Measurements from ENCODE around the gene PFDN2.

PFDN2 gene

GRCh38 chr1:161095230-161095629, 22.6 kb downstream of the PFDN2 start:
- Histone ChIP-seq H3K4me3 (ENCODE audit: low read length in 2 of 2) (no peak overlapping the region), H2BK12ac (ENCODE audit: low read length) (no peak overlapping the region), H3K9me3 (replicated peaks in 1 of 2; ENCODE audit: control insufficient read depth in 2 of 2, insufficient read depth in 1 of 2, low read depth in 1 of 2, low read length in 2 of 2) (no peaks in the 10 kb centered on the region), H2BK15ac (ENCODE audit: low read length) (no peak overlapping the region), H3K14ac (ENCODE audit: low read length) (no peak overlapping the region), H3K18ac (ENCODE audit: low read length) (no peak overlapping the region), H3K4me1 (ENCODE audit: control insufficient read depth in 2 of 2, insufficient read depth in 1 of 2, low read depth in 1 of 2, low read length in 2 of 2) (peaks cover 2 to 8% of the 10 kb centered on the region in 2 donors), H3K4ac (ENCODE audit: low read length) (no peak overlapping the region), H2AK5ac (ENCODE audit: low read depth, low read length) (no peak overlapping the region), H3K79me1 (ENCODE audit: low read depth, low read length) (no peaks in the 10 kb centered on the region), H2BK5ac (ENCODE audit: low read length) (no peak overlapping the region), H3K4me2 (ENCODE audit: insufficient read depth, low read length, poor library complexity, severe bottlenecking) (no peak overlapping the region), H2BK120ac (ENCODE audit: low read depth, low read length) (no peak overlapping the region), H3K23ac (ENCODE audit: low read depth, low read length, poor library complexity) (no peak overlapping the region), H3K36me3 (replicated peaks in 1 of 2; ENCODE audit: control insufficient read depth in 2 of 2, insufficient read depth in 2 of 2, low read length in 2 of 2) (peaks cover 5 to 14% of the 10 kb centered on the region in 2 donors), H3K27ac (replicated peaks; ENCODE audit: low read length) (no peak overlapping the region), H4K8ac (ENCODE audit: low read depth, low read length) (no peak overlapping the region), H4K91ac (ENCODE audit: low read depth, low read length, poor library complexity) (no peak overlapping the region), H3K27me3 (ENCODE audit: control insufficient read depth in 3 of 3, insufficient read depth in 3 of 3, low read depth in 1 of 3, low read length in 3 of 3) (peaks cover 0 to 25% (median 0%) of the 10 kb centered on the region in 3 experiments), H3K9ac (ENCODE audit: low read depth, low read length, poor library complexity) (no peak overlapping the region), H2AFZ (ENCODE audit: low read length) (no peak overlapping the region)
- no CpG with 5 or more reads among the region's 6 CpGs for WGBS, 2 donors (ENCODE audit: extremely low coverage in 2 of 2, insufficient read length in 2 of 2, insufficient replicate concordance in 1 of 2)
- no peak for DNase-seq (ENCODE audit: low spot score)

- Histone ChIP-seq H3K4me1 (ENCODE audit: control insufficient read depth in 2 of 2, insufficient read depth in 1 of 2, low read depth in 1 of 2, low read length in 2 of 2) (peaks cover 2 to 8% of the 10 kb centered on the region in 2 donors), H3K27ac (replicated peaks; ENCODE audit: low read length) (no peak overlapping the region), H3K18ac (ENCODE audit: low read length) (no peak overlapping the region)
Observed at GRCh38 chr1:161094481-161094880, 23.4 kb downstream of the PFDN2 start.

GRCh38 chr1:161092621-161093028, 25.2 kb downstream of the PFDN2 start:
- no peak overlapping the region for H2BK12ac ChIP-seq (ENCODE audit: low read length)
- no peak for DNase-seq (ENCODE audit: low spot score)
- WGBS, 2 donors (ENCODE audit: extremely low coverage in 2 of 2, insufficient read length in 2 of 2, insufficient replicate concordance in 1 of 2), result no CpG with 5 or more reads among the region's 3 CpGs

More at GRCh38 chr1:161094481-161094880, 23.4 kb downstream of the PFDN2 start:
- Histone ChIP-seq H4K91ac (ENCODE audit: low read depth, low read length, poor library complexity) (no peak overlapping the region), H3K14ac (ENCODE audit: low read length) (no peak overlapping the region), H2BK15ac (ENCODE audit: low read length) (no peak overlapping the region), H3K36me3 (replicated peaks in 1 of 2; ENCODE audit: control insufficient read depth in 2 of 2, insufficient read depth in 2 of 2, low read length in 2 of 2) (peaks cover under 1 to 7% of the 10 kb centered on the region in 2 donors), H2BK120ac (ENCODE audit: low read depth, low read length) (no peak overlapping the region), H2AK5ac (ENCODE audit: low read depth, low read length) (no peak overlapping the region), H2BK12ac (ENCODE audit: low read length) (no peak overlapping the region), H2BK5ac (ENCODE audit: low read length) (no peak overlapping the region), H3K79me1 (ENCODE audit: low read depth, low read length) (no peaks in the 10 kb centered on the region), H3K27me3 (ENCODE audit: control insufficient read depth in 3 of 3, insufficient read depth in 3 of 3, low read depth in 1 of 3, low read length in 3 of 3) (peaks cover 0 to 30% (median 0%) of the 10 kb centered on the region in 3 experiments), H4K8ac (ENCODE audit: low read depth, low read length) (no peak overlapping the region), H3K9me3 (replicated peaks in 1 of 2; ENCODE audit: control insufficient read depth in 2 of 2, insufficient read depth in 1 of 2, low read depth in 1 of 2, low read length in 2 of 2) (no peaks in the 10 kb centered on the region), H2AFZ (ENCODE audit: low read length) (no peak overlapping the region), H3K4me2 (ENCODE audit: insufficient read depth, low read length, poor library complexity, severe bottlenecking) (no peak overlapping the region), H3K23ac (ENCODE audit: low read depth, low read length, poor library complexity) (no peak overlapping the region), H3K4ac (ENCODE audit: low read length) (no peak overlapping the region), H3K4me3 (ENCODE audit: low read length in 2 of 2) (no peak overlapping the region), H3K9ac (ENCODE audit: low read depth, low read length, poor library complexity) (no peak overlapping the region)
- DNase-seq (ENCODE audit: low spot score), result no peak
- WGBS, 2 donors (ENCODE audit: extremely low coverage in 2 of 2, insufficient read length in 2 of 2, insufficient replicate concordance in 1 of 2), result no CpG with 5 or more reads among the region's 14 CpGs

GRCh38 chr1:161091796-161092507, 25.9 kb downstream of the PFDN2 start:
- no peak overlapping the region for H3K27ac ChIP-seq (replicated peaks; ENCODE audit: low read length)
- no peak for DNase-seq (ENCODE audit: low spot score)

More at GRCh38 chr1:161092621-161093028, 25.2 kb downstream of the PFDN2 start:
- Histone ChIP-seq H3K23ac (ENCODE audit: low read depth, low read length, poor library complexity) (no peak overlapping the region), H3K27ac (replicated peaks; ENCODE audit: low read length) (no peak overlapping the region), H3K18ac (ENCODE audit: low read length) (no peak overlapping the region), H3K9me3 (replicated peaks in 1 of 2; ENCODE audit: control insufficient read depth in 2 of 2, insufficient read depth in 1 of 2, low read depth in 1 of 2, low read length in 2 of 2) (no peaks in the 10 kb centered on the region), H2AFZ (ENCODE audit: low read length) (no peak overlapping the region), H3K79me1 (ENCODE audit: low read depth, low read length) (no peaks in the 10 kb centered on the region), H3K36me3 (replicated peaks in 1 of 2; ENCODE audit: control insufficient read depth in 2 of 2, insufficient read depth in 2 of 2, low read length in 2 of 2) (no peaks in the 10 kb centered on the region), H3K27me3 (ENCODE audit: control insufficient read depth in 3 of 3, insufficient read depth in 3 of 3, low read depth in 1 of 3, low read length in 3 of 3) (peaks cover 0 to 47% (median 0%) of the 10 kb centered on the region in 3 experiments), H4K8ac (ENCODE audit: low read depth, low read length) (no peak overlapping the region), H3K4me2 (ENCODE audit: insufficient read depth, low read length, poor library complexity, severe bottlenecking) (no peak overlapping the region), H3K4me3 (ENCODE audit: low read length in 2 of 2) (no peak overlapping the region), H2BK120ac (ENCODE audit: low read depth, low read length) (no peak overlapping the region), H2BK15ac (ENCODE audit: low read length) (no peak overlapping the region), H2BK5ac (ENCODE audit: low read length) (no peak overlapping the region), H4K91ac (ENCODE audit: low read depth, low read length, poor library complexity) (no peak overlapping the region), H3K4me1 (ENCODE audit: control insufficient read depth in 2 of 2, insufficient read depth in 1 of 2, low read depth in 1 of 2, low read length in 2 of 2) (peaks cover 0 to 3% of the 10 kb centered on the region in 2 donors), H3K9ac (ENCODE audit: low read depth, low read length, poor library complexity) (no peak overlapping the region), H3K14ac (ENCODE audit: low read length) (no peak overlapping the region), H2AK5ac (ENCODE audit: low read depth, low read length) (no peak overlapping the region), H3K4ac (ENCODE audit: low read length) (no peak overlapping the region)

More at GRCh38 chr1:161091796-161092507, 25.9 kb downstream of the PFDN2 start:
- H3K18ac ChIP-seq (ENCODE audit: low read length), result no peak overlapping the region
- no CpG with 5 or more reads among the region's 7 CpGs for WGBS, 2 donors (ENCODE audit: extremely low coverage in 2 of 2, insufficient read length in 2 of 2, insufficient replicate concordance in 1 of 2)
- H3K4ac ChIP-seq (ENCODE audit: low read length), result no peak overlapping the region
- no peaks in the 10 kb centered on the region for H3K79me1 ChIP-seq (ENCODE audit: low read depth, low read length)
- H3K23ac ChIP-seq (ENCODE audit: low read depth, low read length, poor library complexity), result no peak overlapping the region
- no peak overlapping the region for H2BK12ac ChIP-seq (ENCODE audit: low read length)
- no peak overlapping the region for H2AK5ac ChIP-seq (ENCODE audit: low read depth, low read length)
- no peak overlapping the region for H2BK120ac ChIP-seq (ENCODE audit: low read depth, low read length)
- no peak overlapping the region for H4K91ac ChIP-seq (ENCODE audit: low read depth, low read length, poor library complexity)
- H2AFZ ChIP-seq (ENCODE audit: low read length), result no peak overlapping the region
- no peaks in the 10 kb centered on the region for H3K36me3 ChIP-seq (replicated peaks in 1 of 2; ENCODE audit: control insufficient read depth in 2 of 2, insufficient read depth in 2 of 2, low read length in 2 of 2)
- H2BK5ac ChIP-seq (ENCODE audit: low read length), result no peak overlapping the region
- no peak overlapping the region for H3K4me3 ChIP-seq (ENCODE audit: low read length in 2 of 2)
- H3K14ac ChIP-seq (ENCODE audit: low read length), result no peak overlapping the region
- H3K4me1 ChIP-seq (ENCODE audit: control insufficient read depth in 2 of 2, insufficient read depth in 1 of 2, low read depth in 1 of 2, low read length in 2 of 2), result no peaks in the 10 kb centered on the region
- no peaks in the 10 kb centered on the region for H3K9me3 ChIP-seq (replicated peaks in 1 of 2; ENCODE audit: control insufficient read depth in 2 of 2, insufficient read depth in 1 of 2, low read depth in 1 of 2, low read length in 2 of 2)
- no peak overlapping the region for H3K4me2 ChIP-seq (ENCODE audit: insufficient read depth, low read length, poor library complexity, severe bottlenecking)
- H3K9ac ChIP-seq (ENCODE audit: low read depth, low read length, poor library complexity), result no peak overlapping the region
- H3K27me3 ChIP-seq (ENCODE audit: control insufficient read depth in 3 of 3, insufficient read depth in 3 of 3, low read depth in 1 of 3, low read length in 3 of 3), result peaks cover 0 to 54% (median 0%) of the 10 kb centered on the region in 3 experiments
- H4K8ac ChIP-seq (ENCODE audit: low read depth, low read length), result no peak overlapping the region
- no peak overlapping the region for H2BK15ac ChIP-seq (ENCODE audit: low read length)

Measured in neuronal stem cell (in vitro differentiated cells).